Heart left ventricle (tissue), 13 donors: ENCODE results near the gene CFAP161.

Experiments
- CTCF ChIP-seq, 12 donors: fragments of 200-600 bp; sonication (generic) in 4 of 12; IDR thresholded peaks; one replicate each; pipeline versions ENCODE4 v1.5.0 to v1.8.0; 2018 to 2022; ENCODE audit warnings: antibody characterized with exemption in 12 of 12, mild to moderate bottlenecking in 5 of 12
- POLR2A ChIP-seq, 2 donors: fragments of 450-650 bp; IDR thresholded peaks; one replicate each; pipeline ENCODE4 v1.6.1; 2017; ENCODE audit warnings: antibody characterized with exemption in 2 of 2, mild to moderate bottlenecking in 2 of 2, moderate library complexity in 2 of 2
- donor health status: ischemic (EF 13 %, LVEDD 7.1; RV severe dilation, severe dysfunction).
- donor health status: DM: no; HTN: yes; CAD: no.
- donor health status: DM: no; HTN: no; CAD: no.
- donor health status: ischemic (EF 25% LVEDD 6.9; RV normal size, moderate dysfunction).
- donor health status: ischemic (EF 25% LVEDD 5.7; RV mildly dilated, moderate dysfunction).
- donor health status: ischemic (EF 35%, LVEDD 5.7; RV mildly dilated, moderate dysfunction).
- donor health status: nonischemic (EF 11% LVEDD 7.7; RV severe dilation, severe dysfunction).
- donor health status: DM: yes; HTN: yes; CAD: no.
- donor health status: PGD.
- donor health status: ischemic (EF 29% LVEDD 5.4; RV normal size, mild dysfunction).
- donor health status: nonischemic (EF 23%, LVEDD 6.1; RV moderate dilation, normal function).

- TF ChIP-seq CTCF (IDR thresholded peaks at IDR 0.05) = no peak
- no peak for TF ChIP-seq POLR2A (IDR thresholded peaks at IDR 0.05)
Observed at GRCh38 chr15:81092559-81092902, 41.5 kb upstream of the CFAP161 start.
